ENCODE measurements around the gene KRT84. TPM values are rescaled to one million over a fixed set of nuclear protein-coding genes. Genes with fewer than 3 reads are reported as not detected.

The KRT84 gene
- total RNA-seq, 1 experiment from 2014 or later, result not detected

GRCh38 chr12:52398176-52398575 lies 12.7 kb upstream of the KRT84 start:
- POLR2A ChIA-PET (ENCODE audit: low non-redundant PET), result no interaction called here

DNA sequence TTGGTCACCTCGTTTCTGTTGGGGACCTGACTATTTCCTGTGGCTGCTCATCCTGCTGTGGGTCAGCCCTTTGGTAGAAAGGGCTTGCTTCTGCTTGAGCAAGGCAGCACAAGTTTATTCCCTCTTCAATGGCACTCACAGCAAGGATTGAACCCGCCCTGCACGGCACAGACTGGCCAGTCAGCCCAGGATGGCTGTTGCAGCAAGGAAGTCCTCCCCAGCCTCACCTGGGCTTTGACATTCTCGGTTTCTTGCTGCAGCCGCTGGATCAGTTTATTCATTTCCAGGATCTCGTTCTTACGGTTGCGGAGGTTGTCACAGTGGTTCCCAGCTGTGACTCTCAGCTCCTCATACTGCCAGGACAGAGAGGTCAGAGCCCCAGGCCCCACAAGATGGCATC lies 11.2 kb upstream of the KRT84 start:
- no peaks in the 10 kb centered on the region for H3K36me3 ChIP-seq (ENCODE audit: insufficient read depth, low read length, poor library complexity, severe bottlenecking)
- no peaks in the 10 kb centered on the region for H3K9me3 ChIP-seq (ENCODE audit: low read depth, low read length, poor library complexity, severe bottlenecking)
- intact Hi-C loops (cut with micrococcal nuclease; ENCODE audit: unreplicated experiment), result no loop called here
- POLR2A ChIA-PET (ENCODE audit: low non-redundant PET), result no interaction called here
- TF ChIP-seq EZH2 (IDR thresholded peaks at IDR 0.05; ENCODE audit: borderline replicate concordance, low read depth, low read length, poor library complexity, severe bottlenecking), result no peak
- TF ChIP-seq, protein P1, sequence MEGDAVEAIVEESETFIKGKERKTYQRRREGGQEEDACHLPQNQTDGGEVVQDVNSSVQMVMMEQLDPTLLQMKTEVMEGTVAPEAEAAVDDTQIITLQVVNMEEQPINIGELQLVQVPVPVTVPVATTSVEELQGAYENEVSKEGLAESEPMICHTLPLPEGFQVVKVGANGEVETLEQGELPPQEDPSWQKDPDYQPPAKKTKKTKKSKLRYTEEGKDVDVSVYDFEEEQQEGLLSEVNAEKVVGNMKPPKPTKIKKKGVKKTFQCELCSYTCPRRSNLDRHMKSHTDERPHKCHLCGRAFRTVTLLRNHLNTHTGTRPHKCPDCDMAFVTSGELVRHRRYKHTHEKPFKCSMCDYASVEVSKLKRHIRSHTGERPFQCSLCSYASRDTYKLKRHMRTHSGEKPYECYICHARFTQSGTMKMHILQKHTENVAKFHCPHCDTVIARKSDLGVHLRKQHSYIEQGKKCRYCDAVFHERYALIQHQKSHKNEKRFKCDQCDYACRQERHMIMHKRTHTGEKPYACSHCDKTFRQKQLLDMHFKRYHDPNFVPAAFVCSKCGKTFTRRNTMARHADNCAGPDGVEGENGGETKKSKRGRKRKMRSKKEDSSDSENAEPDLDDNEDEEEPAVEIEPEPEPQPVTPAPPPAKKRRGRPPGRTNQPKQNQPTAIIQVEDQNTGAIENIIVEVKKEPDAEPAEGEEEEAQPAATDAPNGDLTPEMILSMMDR (conservative IDR thresholded peaks at IDR 0.05; ENCODE audit: low read depth, low read length), result no peak
- no peak for DNase-seq (ENCODE audit: low spot score)
- no peak overlapping the region for H3K27ac ChIP-seq (ENCODE audit: low read depth, low read length, poor library complexity, severe bottlenecking)
- CTCF ChIA-PET, result no interaction called here
- no peak overlapping the region for H3K4me3 ChIP-seq (ENCODE audit: low read depth, low read length, poor library complexity, severe bottlenecking)
- BruUV-seq (replicated peaks), result no TSS peak
- H3K27me3 ChIP-seq (replicated peaks; ENCODE audit: insufficient read depth, low read depth, low read length, poor library complexity), result no peaks in the 10 kb centered on the region
- H3K4me1 ChIP-seq (ENCODE audit: insufficient read depth, low read length, poor library complexity, severe bottlenecking), result peaks cover 5% of the 10 kb centered on the region

More at GRCh38 chr12:52398176-52398575, 12.7 kb upstream of the KRT84 start:
- no TSS peak for BruUV-seq (replicated peaks)
- Histone ChIP-seq H3K4me3 (ENCODE audit: low read depth, low read length, poor library complexity, severe bottlenecking) (no peak overlapping the region), H3K36me3 (ENCODE audit: insufficient read depth, low read length, poor library complexity, severe bottlenecking) (no peaks in the 10 kb centered on the region), H3K4me1 (ENCODE audit: insufficient read depth, low read length, poor library complexity, severe bottlenecking) (peaks cover 5% of the 10 kb centered on the region), H3K27me3 (replicated peaks; ENCODE audit: insufficient read depth, low read depth, low read length, poor library complexity) (no peaks in the 10 kb centered on the region), H3K27ac (ENCODE audit: low read depth, low read length, poor library complexity, severe bottlenecking) (no peak overlapping the region), H3K9me3 (ENCODE audit: low read depth, low read length, poor library complexity, severe bottlenecking) (no peaks in the 10 kb centered on the region)
- CTCF ChIA-PET, result no interaction called here
- intact Hi-C loops (cut with micrococcal nuclease; ENCODE audit: unreplicated experiment), result no loop called here
- no peak for DNase-seq (ENCODE audit: low spot score)
- TF ChIP-seq, protein P1 (conservative IDR thresholded peaks at IDR 0.05; ENCODE audit: low read depth, low read length), result no peak
- no peak for TF ChIP-seq EZH2 (IDR thresholded peaks at IDR 0.05; ENCODE audit: borderline replicate concordance, low read depth, low read length, poor library complexity, severe bottlenecking)

- BruUV-seq (replicated peaks), result no TSS peak
- Histone ChIP-seq H3K9me3 (ENCODE audit: low read depth, low read length, poor library complexity, severe bottlenecking) (no peaks in the 10 kb centered on the region), H3K27ac (ENCODE audit: low read depth, low read length, poor library complexity, severe bottlenecking) (no peak overlapping the region), H3K36me3 (ENCODE audit: insufficient read depth, low read length, poor library complexity, severe bottlenecking) (no peaks in the 10 kb centered on the region), H3K27me3 (replicated peaks; ENCODE audit: insufficient read depth, low read depth, low read length, poor library complexity) (no peaks in the 10 kb centered on the region), H3K4me3 (ENCODE audit: low read depth, low read length, poor library complexity, severe bottlenecking) (no peak overlapping the region), H3K4me1 (ENCODE audit: insufficient read depth, low read length, poor library complexity, severe bottlenecking) (peaks cover 5% of the 10 kb centered on the region)
- POLR2A ChIA-PET (ENCODE audit: low non-redundant PET), result no interaction called here
- intact Hi-C loops (cut with micrococcal nuclease; ENCODE audit: unreplicated experiment), result no loop called here
- no peak for DNase-seq (ENCODE audit: low spot score)
- CTCF ChIA-PET, result interaction anchor here (0.6 kb wide), 1 partner anchor 34 kb away, joined by 3 read pairs; no protein-coding TSS in a partner anchor
- TF ChIP-seq, protein P1 (conservative IDR thresholded peaks at IDR 0.05; ENCODE audit: low read depth, low read length), result 0 out of 2 replicates have a peak, but pooled peaks have one; percentile 37
- TF ChIP-seq EZH2 (IDR thresholded peaks at IDR 0.05; ENCODE audit: borderline replicate concordance, low read depth, low read length, poor library complexity, severe bottlenecking), result no peak
These were observed 10.4 kb upstream of the KRT84 start for GRCh38 chr12:52395761-52396434.

All from A673 (cell line).